Epithelial cell of prostate (primary cell): ENCODE measurements around the gene DYNC1H1.

Source experiments
- DNase-seq: peaks from one replicate; pipeline ENCODE4 v3.0.0-alpha.2; 2011; ENCODE audit warnings: low read depth, low spot score
- H3K27ac ChIP-seq: fragments of 450-650 bp; 2 replicates; pipeline ENCODE4 v1.5.1; 2017; ENCODE audit warnings: mild to moderate bottlenecking

DYNC1H1 gene

DNA sequence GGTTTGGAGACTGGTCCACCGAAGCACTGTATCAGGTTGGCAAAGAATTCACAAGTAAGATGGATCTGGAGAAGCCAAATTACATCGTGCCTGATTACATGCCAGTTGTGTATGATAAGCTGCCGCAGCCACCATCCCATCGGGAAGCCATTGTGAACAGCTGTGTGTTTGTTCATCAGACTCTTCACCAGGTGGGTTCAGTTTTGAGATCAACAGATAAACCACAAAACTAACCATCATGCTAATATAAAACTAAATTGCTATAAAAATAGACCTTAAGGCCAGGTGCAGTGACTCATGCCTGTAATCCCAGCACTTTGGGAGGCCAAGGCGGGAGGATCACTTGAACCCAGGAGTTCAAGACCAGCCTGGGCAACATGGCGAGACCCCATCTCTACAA, 63.6 kb downstream of the DYNC1H1 start:
- peak overlapping the region; percentile 90 for H3K27ac ChIP-seq

DNA sequence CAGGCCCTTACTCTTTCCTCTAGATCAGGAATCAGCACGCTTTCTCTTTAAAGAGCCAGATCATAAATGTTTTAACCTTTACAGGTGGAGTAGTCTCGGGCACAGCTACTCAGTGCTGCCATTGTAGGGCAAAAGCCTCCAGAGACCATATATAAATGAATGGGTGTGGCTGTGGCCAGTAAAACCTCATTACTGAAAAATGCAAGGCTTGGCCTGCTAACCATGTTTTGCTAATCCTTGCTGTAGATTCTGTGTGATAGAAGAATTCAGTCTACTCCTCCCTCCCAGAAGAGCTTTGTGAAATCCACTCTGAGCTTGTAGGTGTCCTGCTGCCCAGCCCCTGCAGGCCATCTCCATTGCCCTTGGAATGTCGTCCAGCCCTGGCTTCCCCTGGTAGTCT, 64.4 kb downstream of the DYNC1H1 start:
- peak; percentile 45 for DNase-seq
- H3K27ac ChIP-seq: peak overlapping the region; percentile 90

More for the DNA sequence above, 63.6 kb downstream of the DYNC1H1 start:
- no peak for DNase-seq

DNA sequence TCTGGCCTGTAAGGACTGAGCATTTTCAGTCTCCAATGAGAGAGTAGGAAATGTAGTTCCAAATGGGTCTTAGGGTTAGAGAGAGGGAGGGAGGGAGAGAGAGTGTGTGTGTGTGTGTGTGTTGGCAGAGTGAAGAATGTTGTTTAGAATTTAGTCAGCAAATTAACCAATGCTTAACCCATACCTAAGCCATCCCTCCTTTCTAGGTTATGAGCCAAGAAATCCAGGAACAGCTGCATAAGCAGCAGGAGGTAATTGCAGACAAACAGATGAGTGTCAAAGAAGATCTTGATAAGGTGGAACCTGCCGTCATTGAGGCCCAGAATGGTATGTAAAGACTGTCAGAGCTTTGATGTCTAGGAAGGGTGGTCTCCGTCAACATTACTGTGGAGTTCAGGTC, 65.6 kb downstream of the DYNC1H1 start:
- DNase-seq: no peak
- H3K27ac ChIP-seq: peak overlapping the region; percentile 90

DNA sequence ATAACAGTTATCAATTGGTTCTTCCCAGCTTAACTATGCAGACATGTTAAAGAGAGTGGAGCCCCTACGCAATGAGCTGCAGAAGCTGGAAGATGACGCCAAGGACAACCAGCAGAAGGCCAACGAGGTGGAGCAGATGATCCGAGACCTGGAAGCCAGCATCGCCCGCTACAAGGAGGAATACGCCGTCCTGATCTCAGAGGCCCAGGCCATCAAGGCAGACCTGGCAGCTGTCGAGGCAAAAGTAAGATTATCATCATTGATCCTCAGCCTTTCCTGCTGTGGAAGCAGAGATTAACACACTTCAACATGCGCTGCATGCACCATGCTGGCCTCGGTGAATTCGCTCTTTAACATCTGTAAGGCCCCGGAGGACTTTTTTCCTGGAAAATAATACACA, 68.9 kb downstream of the DYNC1H1 start:
- H3K27ac ChIP-seq: no peak overlapping the region
- DNase-seq: no peak

DNA sequence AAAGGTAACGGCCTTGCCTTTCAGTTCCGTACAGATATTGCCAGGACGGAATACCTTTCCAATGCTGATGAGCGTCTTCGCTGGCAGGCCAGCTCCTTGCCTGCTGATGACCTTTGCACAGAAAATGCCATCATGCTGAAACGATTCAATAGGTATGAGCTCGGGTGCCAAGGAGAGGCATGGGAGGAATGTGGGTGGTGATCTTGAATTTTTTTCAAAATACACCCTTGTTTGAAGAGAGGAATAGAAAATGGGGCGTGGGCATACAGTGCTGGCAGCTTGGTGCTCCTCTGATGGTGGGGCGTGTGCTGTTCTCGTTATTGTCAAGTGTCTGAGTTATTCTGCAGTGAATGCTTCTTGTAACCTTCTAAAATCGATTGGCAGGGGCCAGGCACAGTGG, 69.9 kb downstream of the DYNC1H1 start:
- DNase-seq: no peak
- no peak overlapping the region for H3K27ac ChIP-seq

DNA sequence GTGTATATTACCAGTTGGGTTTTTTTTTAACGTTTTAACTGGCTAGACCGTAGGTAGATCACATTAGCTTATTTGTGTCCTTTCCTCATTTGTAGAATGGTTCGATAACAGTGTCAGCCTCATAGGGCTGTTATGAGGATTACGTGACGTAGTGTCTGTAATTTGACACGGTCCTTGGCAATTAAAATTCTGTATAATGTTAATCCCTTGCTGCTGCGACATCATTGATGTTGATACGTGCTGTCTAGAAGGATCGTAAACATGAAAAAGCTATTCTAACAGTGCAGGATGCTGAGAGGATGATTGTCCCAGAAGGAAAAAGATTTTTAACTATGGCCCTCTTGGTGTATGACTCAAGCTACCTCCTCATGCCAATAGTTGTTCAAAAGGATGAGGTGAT, 71.5 kb downstream of the DYNC1H1 start:
- DNase-seq: no peak
- no peak overlapping the region for H3K27ac ChIP-seq

DNA sequence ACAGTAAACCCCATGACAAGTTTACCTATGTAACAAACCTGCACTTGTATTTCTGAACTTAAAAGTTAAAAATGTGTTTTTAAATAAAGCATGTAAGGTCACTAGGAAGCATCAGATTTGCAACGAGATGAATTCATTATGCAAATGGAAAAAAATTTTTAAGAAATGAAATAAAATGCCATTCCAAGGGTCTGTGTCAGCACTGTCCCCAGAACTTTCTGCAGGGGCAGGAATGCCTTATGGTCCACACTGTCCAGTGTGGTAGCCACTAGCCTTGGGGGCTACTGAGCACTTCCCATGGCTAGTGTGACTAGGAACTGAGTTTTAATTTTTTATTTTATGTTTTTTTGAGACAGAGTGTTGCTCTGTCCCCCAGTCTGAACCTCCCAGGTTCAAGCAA, 73.3 kb downstream of the DYNC1H1 start:
- DNase-seq: no peak
- no peak overlapping the region for H3K27ac ChIP-seq

DNA sequence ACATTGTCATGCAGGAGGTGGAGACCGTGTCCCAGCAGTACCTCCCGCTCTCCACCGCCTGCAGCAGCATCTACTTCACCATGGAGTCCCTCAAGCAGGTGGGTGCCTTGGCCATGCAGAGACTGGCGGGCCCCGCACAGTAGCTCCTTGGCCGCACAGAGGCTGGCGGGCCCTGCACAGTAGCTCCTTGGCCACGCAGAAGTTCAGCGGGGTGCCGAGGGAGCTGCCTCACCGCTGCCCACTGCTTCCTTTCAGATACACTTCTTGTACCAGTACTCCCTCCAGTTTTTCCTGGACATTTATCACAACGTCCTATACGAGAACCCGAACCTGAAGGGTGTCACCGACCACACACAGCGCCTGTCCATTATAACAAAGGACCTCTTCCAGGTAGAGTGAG, 74.8 kb downstream of the DYNC1H1 start:
- no peak overlapping the region for H3K27ac ChIP-seq
- DNase-seq: no peak

DNA sequence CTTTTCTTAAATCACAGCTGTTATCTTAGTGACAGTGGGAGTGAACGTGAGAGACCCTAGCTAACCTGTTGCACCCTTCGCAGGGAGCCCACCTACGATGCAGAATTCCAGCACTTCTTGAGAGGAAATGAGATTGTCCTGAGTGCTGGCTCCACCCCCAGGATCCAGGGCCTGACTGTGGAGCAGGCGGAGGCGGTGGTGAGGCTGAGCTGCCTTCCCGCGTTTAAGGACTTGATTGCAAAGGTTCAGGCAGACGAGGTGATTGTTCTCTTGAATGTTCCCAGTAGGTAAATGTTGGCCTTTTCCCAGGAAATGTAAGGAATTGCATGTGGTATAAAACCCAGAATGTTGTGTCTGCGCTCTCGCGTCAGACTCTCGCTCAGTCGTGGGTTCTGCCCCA, 75.8 kb downstream of the DYNC1H1 start:
- no peak overlapping the region for H3K27ac ChIP-seq
- DNase-seq: no peak

DNA sequence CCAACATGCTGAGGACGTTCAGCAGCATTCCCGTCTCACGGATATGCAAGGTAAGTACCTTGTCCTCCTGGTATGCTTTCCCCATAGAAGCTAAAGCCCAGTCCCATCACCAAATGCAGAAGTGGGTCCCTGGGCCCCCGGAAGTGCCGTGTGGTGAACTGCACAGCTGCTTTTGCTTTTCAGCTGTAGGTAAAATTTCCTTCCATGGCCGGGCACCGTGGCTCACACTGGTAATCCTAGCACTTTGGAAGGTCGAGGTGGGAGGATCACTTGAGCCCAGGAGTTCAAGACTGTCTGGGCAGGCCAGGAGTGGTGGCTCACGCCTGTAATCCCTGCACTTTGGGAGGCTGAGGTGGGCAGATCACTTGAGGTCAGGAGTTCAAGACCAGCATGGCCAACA, 78.3 kb downstream of the DYNC1H1 start:
- H3K27ac ChIP-seq: no peak overlapping the region
- no peak for DNase-seq

DNA sequence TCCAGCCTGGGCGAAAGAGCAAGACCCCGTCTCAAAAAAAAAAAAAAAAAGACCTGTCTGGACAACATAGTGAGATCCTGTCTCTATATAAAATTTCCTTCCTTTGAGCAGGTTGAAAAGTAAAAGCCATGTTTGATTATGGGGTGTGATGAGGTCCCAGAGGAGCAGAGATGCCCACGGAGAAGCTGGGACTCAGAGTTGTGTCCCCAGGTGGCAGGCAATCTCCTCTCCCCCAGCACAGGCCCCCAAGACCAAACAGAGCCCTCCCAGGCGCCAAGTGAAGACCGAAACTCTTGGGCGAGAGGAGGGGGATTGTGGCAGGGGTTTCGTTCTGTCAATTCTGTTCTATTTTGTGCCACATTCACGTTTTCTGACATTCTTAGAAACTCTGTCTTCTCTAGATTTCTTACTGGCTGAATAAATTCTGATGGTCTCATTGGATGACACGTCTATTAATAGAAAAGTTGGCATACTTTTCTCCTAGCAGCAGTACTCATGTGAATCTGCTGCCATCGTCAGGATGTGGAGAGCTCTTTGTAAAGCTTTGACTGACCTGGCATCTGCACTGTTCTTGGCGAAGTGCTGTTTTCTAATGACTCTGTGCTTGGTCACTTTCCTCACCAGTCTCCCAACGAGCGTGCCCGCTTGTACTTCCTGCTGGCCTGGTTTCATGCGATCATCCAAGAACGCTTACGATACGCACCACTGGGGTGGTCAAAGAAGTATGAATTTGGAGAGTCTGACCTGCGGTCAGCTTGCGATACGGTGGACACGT, 79.1 kb downstream of the DYNC1H1 start:
- DNase-seq: no peak
- H3K27ac ChIP-seq: no peak overlapping the region

DNA sequence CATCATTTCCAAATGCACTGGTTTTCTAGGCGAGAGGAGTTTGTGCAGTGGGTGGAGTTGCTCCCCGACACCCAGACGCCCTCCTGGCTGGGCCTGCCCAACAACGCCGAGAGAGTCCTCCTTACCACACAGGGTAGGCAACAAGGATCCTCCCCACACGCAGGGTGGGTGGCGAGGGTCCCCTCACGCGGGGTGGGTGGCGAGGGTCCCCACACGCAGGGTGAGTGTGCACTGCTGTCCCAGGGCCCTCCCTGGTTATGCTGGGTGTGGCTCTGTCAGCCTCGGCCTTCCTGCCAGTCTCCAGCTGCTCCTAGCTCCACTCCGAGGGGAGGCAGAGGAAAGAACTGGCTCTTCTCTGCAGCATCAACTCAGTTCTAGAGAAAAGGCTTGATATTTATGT, 80.2 kb downstream of the DYNC1H1 start:
- H3K27ac ChIP-seq: no peak overlapping the region

DNA sequence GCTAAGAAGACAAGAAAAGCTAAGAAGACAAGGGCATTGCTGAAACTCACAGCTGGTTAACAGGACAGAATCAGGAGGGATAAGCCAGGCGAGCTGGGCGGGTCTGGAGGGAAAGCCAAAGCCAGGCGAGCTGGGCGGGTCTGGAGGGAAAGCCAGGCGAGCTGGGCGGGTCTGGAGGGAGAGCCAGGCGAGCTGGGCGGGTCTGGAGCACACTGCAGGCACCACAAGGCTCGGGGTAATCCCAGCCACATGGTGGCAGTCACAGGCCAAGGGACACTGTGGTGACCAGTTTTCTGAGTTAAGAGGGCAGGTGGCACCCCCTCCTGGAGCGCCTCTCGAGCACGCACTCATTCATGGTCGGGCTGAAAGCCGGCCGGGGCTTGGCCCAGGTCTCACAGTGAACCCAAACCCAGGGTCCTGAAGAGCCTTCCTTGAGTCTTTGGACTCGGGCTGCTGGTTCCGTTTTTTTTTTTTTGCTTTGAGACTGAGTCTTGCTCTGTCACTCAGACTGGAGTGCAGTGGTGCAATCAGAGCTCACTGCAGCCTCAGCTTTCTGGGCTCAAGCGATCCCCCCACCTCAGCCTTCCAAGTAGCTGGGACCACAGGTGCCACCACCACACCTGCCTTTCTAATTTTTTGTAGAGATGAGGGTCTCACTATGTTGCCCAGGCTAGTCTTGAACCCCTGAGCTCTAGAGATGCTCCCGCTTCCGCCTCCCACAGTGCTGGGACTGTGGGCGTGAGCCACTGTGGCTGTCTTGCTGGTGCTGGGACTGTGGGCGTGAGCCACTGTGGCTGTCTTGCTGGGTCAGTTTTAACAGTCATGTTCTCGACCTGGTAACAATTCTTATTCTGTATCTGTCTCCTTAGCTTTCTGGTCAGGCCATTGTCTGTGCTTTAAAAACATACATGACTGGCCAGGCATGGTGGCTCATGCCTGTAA, 82.2 kb downstream of the DYNC1H1 start:
- no peak for DNase-seq
- H3K27ac ChIP-seq: no peak overlapping the region

More for the DNA sequence above, 80.2 kb downstream of the DYNC1H1 start:
- DNase-seq: no peak

DNA sequence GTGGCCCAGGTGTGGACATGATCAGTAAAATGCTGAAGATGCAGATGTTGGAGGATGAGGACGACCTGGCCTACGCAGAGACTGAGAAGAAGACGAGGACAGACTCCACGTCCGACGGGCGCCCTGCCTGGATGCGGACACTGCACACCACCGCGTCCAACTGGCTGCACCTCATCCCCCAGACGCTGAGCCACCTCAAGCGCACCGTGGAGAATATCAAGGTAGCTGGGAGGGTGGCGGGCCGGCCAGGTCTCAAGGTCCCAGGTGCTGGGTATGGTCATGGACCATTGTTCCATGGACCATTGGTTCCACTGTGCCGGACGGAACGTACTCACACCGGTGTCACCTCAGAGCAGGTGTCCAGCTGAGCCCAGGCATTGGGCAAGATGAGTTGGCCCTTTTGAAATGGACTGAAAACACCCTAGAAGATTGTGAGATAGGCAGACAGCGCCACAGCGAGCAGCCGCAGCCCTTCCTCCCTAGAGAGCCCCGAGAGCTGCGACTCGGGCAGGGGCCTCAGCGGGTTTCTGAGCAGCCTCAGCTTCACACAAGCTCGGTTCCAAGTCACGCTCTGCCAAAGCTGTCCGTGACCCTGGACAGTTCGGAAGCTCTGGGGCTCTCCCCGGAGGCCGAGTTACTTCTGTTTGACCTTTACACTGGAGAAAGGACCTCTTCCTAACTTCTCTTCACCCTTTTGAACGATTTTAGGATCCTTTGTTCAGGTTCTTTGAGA, 83.6 kb downstream of the DYNC1H1 start:
- H3K27ac ChIP-seq: no peak overlapping the region
- DNase-seq: no peak

DNA sequence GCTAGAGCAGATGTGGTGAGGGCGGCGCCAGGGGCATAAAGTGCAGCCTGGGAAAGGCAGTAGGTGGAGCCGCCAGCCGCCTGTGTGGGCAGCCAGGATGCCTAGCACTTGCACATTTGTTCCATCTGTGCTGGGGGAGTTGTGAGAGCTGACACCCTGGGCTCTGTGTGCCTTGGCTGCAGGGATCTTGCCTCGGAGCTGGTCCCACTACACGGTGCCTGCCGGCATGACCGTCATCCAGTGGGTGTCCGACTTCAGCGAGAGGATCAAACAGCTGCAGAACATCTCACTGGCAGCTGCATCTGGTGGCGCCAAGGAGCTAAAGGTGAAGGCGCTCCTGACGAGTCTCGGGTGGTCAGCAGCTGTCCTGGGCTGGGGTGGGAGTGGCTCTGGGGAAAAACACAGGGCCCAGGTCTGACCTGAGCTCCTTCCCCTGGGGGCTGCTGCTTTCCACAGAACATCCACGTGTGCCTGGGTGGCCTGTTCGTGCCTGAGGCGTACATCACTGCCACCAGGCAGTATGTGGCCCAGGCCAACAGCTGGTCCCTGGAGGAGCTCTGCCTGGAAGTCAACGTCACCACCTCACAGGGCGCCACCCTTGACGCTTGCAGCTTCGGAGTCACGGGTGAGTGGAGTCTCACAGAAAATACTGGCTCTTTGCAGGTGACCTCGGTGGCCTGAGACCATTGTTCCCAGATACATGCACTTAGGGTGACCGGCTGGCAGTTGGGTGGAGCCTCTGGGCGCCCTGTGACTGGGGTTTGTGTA, 85.1 kb downstream of the DYNC1H1 start:
- H3K27ac ChIP-seq: no peak overlapping the region
- no peak for DNase-seq

DNA sequence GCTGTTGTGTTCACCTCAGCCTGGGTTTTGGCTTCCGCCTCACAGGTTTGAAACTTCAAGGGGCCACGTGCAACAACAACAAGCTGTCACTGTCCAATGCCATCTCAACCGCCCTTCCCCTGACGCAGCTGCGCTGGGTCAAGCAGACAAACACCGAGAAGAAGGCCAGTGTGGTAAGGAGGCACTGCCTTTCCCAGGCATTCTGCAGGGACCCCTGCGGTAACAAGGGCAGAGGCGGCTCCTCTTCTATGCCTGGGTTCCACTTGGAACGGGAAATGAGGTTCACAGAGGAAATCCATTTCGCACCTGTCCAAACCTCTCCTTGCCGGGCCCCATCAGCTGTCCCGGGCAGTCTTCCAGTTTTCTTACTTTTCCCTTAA, 85.6 kb downstream of the DYNC1H1 start:
- DNase-seq: no peak
- no peak overlapping the region for H3K27ac ChIP-seq

DNA sequence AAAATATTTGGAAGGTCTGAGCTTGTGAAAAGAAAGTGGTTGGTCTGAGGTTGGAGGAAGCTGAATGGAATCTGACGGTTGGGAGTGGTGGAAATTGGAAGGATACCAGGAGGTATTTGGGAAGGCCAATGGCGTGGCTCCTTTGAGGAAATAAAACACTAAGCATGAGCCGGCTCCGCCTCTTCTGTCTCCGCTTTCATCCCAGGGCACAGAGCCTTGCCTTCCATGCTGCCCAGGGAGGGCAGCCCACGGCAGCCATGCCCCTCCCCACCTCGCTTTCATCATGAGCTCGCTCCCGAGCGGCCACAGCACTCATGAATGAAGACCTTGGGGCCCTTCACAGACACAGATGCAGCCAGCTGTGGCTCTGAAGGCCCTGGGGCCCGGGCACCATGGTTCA, 86.3 kb downstream of the DYNC1H1 start:
- DNase-seq: no peak
- H3K27ac ChIP-seq: no peak overlapping the region

DNA sequence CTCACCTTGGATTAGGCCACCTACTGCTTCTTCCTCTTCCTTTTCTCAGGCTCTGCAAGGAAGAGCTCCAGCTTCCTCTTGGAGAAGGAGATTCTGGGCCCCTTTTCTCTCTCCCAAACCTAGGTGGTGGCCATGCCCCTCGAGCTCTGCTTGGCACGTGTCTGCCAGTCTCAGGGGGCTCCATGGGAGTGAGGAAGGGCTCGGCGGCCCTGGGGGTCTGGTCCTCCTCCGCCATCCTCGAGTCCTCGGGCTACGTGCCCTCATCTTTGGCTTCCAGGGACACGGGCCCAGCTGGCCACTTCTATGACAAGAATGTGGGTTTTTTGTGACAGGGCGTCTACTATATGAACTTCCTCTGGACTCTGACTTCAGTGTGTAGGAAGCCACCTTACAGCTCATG, 88.1 kb downstream of the DYNC1H1 start:
- no peak for DNase-seq
- no peak overlapping the region for H3K27ac ChIP-seq

DNA sequence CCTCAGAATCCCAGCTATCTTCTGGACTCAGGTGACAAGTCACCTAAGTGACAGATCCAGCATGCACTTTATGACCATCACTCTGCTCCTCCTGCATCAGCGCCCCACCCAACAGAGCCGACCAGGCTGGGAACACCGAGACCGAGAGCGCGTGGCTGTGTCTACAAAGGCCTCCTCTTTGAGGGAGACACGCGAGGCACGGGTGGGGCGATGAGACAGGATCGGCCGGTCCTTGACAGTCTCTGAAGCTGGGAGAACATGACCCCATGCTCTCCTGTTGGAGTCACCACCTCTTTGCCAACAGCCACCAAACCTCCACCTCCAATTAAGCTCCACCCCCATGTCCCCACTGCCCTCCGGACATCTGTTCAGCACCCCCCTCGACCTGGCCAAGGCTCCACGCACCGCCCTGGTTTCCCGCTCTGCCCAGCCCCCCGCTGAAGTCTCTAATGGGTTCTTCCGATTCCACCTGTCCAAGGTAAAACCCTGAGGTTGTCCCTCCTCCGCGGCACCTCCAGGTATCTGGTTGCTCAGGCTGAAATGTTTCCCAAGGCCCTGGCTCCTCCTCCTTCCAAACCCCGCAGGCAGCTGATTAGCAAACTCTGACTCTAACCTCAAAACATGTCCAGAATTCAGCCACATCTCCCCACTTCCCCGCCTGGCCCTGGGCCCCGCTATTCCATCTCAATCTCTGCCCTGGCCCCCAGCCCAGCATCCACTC, 91.0 kb downstream of the DYNC1H1 start:
- no peak for DNase-seq

More for the DNA sequence above, 91.0 kb downstream of the DYNC1H1 start:
- H3K27ac ChIP-seq: peak overlapping the region; percentile 33
